Measurements from ENCODE around the gene SMAD9. TPM values are rescaled to one million over a fixed set of nuclear protein-coding genes. Genes with fewer than 3 reads are reported as not detected.

SMAD9 gene
- total and polyA plus RNA-seq, 2 of the 4 experiments (the other 2 are of a cell fraction), result 3.2 to 4.8 TPM

DNA sequence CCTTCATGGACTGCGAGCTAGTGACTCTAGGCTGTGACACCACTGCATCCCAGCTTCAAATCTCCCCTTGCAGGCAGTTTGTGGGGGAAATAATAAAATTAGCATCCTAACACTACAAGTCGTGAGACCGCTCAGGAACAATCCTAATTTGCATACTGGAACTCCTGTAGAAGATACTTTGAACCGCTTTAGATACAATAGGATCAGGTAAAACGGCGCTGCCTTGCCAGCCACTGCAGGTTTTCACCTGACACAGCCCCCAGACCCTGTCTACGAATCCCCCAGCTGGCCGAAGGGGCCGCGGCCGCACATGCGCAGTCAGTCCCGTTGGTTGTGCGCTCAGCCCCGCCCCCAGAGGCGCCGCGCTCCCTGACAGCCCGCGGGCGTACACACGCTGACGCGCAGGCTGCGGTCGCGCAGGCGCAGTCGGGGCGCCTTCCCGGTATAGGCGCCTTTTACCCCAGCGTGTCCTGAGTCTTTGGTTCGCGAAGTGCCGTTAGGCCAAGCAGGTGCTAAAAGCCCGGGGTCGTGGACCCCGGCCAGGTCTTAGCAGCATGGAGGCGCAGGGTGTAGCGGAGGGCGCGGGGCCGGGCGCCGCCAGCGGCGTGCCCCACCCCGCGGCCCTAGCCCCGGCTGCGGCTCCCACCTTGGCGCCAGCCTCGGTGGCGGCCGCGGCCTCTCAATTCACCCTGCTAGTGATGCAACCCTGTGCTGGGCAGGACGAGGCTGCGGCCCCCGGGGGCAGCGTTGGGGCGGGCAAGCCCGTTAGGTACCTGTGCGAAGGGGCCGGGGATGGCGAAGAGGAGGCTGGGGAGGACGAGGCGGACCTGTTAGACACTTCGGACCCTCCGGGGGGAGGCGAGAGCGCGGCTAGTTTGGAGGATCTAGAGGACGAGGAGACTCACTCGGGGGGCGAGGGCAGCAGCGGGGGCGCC lies 101.0 kb downstream of the SMAD9 start, which contains the start of gene RFXAP:
TSS of gene RFXAP (plus strand) at position 419 of the 935 bp plus-strand sequence. CDS start at position 555, 136 bp downstream.
- WGBS, 2 experiments (ENCODE audit: extremely low coverage in 2 of 2, insufficient read length in 1 of 2), result 1% methylated on average over 24 of the region's 78 CpGs; no CpG with 5 or more reads in 1 of the 2 experiments
- H3K56ac ChIP-seq (ENCODE audit: extremely low read depth, insufficient read depth, low read length), result peak within 1 kb of the TSS; percentile 44; the same call in 1 of the 2 replicates
- no peak within 1 kb of the TSS for H2BK15ac ChIP-seq (ENCODE audit: low read depth, low read length)
- no peak within 1 kb of the TSS for H2BK120ac ChIP-seq (ENCODE audit: low read depth, low read length)
- H3K9ac ChIP-seq (ENCODE audit: low read depth, low read length), result peak within 1 kb of the TSS; percentile 63
- DNase-seq (peak; percentile 81), ATAC-seq (ENCODE audit: low read depth) (peak; percentile 99)
- H4K20me1 ChIP-seq (ENCODE audit: insufficient read depth, low read length), result no peaks in the 10 kb centered on the region; the same call in 1 of the 2 replicates
- ChIA-PET POLR2A (ENCODE audit: unreplicated experiment) (no interaction called here), CTCF (interaction anchor here (0.6 to 0.7 kb wide), 2 partner anchors 289 to 815 kb away, joined by 3 to 4 read pairs; no protein-coding TSS in a partner anchor)
- intact Hi-C loops (cut with micrococcal nuclease) (loop anchor here (10.0 kb wide), 1 partner anchor 474 kb away; the partner anchor contains the start of gene SPART), in situ Hi-C loops (cut with MboI; ENCODE audit: low sequenced_read_pairs) (no loop called here), dilution Hi-C loops (cut with HindIII; ENCODE audit: low sequenced_read_pairs, unreplicated experiment) (no loop called here)
- H3K9me3 ChIP-seq (ENCODE audit: control insufficient read depth, insufficient read depth, low read length), result no peaks in the 10 kb centered on the region
- peak within 1 kb of the TSS; percentile 94 for H2AFZ ChIP-seq (replicated peaks; ENCODE audit: low read length, poor library complexity)
- H4K5ac ChIP-seq (ENCODE audit: low read depth, low read length), result peak within 1 kb of the TSS; percentile 96
- peak within 1 kb of the TSS; percentile 97 for H3K4me2 ChIP-seq (ENCODE audit: low read depth, low read length)
- no peak within 1 kb of the TSS for H2AK5ac ChIP-seq (ENCODE audit: low read depth, low read length)
- no peaks in the 10 kb centered on the region for H3K36me3 ChIP-seq (ENCODE audit: control insufficient read depth, insufficient read depth, low read length)
- H4K91ac ChIP-seq (ENCODE audit: insufficient read depth, low read depth, low read length), result peak within 1 kb of the TSS; percentile 72
- peak within 1 kb of the TSS; percentile 31; the same call in 1 of the 2 replicates for H3K27ac ChIP-seq (ENCODE audit: insufficient read depth, low read length)
- H3K27me3 ChIP-seq (ENCODE audit: control insufficient read depth, insufficient read depth, low read length), result no peaks in the 10 kb centered on the region
- H2BK20ac ChIP-seq (ENCODE audit: low read depth, low read length), result no peak within 1 kb of the TSS
- BruUV-seq (replicated peaks), result no TSS peak
- H3K4me1 ChIP-seq (ENCODE audit: control insufficient read depth, insufficient read depth, low read length), result no peaks in the 10 kb centered on the region
- no peaks in the 10 kb centered on the region for H3K9me1 ChIP-seq (ENCODE audit: insufficient read depth, low read length)
- H2AK9ac ChIP-seq (replicated peaks; ENCODE audit: low read depth, low read length, poor library complexity), result peak within 1 kb of the TSS; percentile 46
- peak within 1 kb of the TSS; percentile 39 for H3K14ac ChIP-seq (replicated peaks; ENCODE audit: low read depth, low read length)
- peak within 1 kb of the TSS; percentile 76; the same call in 1 of the 2 replicates for H3K4ac ChIP-seq (ENCODE audit: low read depth, low read length)
- peak within 1 kb of the TSS; percentile 89 to 97 for H4K8ac ChIP-seq (ENCODE audit: low read depth in 2 of 2, low read length in 2 of 2)
- H3K79me1 ChIP-seq (ENCODE audit: low read depth in 1 of 2, low read length in 2 of 2), result peaks cover 8 to 27% of the 10 kb centered on the region in 2 experiments
- H2BK5ac ChIP-seq (ENCODE audit: low read depth, low read length, poor library complexity, severe bottlenecking), result peak within 1 kb of the TSS; percentile 17
- peak within 1 kb of the TSS; percentile 74 for H3K23ac ChIP-seq (ENCODE audit: low read depth, low read length)
- H3K18ac ChIP-seq (ENCODE audit: low read depth, low read length), result no peak within 1 kb of the TSS
- H3K4me3 ChIP-seq (ENCODE audit: insufficient read depth, low read depth, low read length), result peak within 1 kb of the TSS; percentile 85
- TF ChIP-seq FOS (IDR thresholded peaks at IDR 0.05; ENCODE audit: low read depth, low read length), result no peak
- TF ChIP-seq, protein P1, sequence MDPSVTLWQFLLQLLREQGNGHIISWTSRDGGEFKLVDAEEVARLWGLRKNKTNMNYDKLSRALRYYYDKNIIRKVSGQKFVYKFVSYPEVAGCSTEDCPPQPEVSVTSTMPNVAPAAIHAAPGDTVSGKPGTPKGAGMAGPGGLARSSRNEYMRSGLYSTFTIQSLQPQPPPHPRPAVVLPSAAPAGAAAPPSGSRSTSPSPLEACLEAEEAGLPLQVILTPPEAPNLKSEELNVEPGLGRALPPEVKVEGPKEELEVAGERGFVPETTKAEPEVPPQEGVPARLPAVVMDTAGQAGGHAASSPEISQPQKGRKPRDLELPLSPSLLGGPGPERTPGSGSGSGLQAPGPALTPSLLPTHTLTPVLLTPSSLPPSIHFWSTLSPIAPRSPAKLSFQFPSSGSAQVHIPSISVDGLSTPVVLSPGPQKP (IDR thresholded peaks at IDR 0.05; ENCODE audit: borderline replicate concordance, low read depth, low read length), result no peak
- no peak for TF ChIP-seq SMC3 (IDR thresholded peaks at IDR 0.05; ENCODE audit: low read depth, low read length)
- no peak for TF ChIP-seq POLR2A (IDR thresholded peaks at IDR 0.05; ENCODE audit: low read depth, low read length)
- TF ChIP-seq NFE2L2 (IDR thresholded peaks at IDR 0.05; ENCODE audit: low read depth, low read length), result no peak
- no peak for TF ChIP-seq RAD21 (IDR thresholded peaks at IDR 0.05; ENCODE audit: low read length)
- peak; percentile 75; the same call in 1 of the 2 replicates for TF ChIP-seq MAZ (IDR thresholded peaks at IDR 0.05; ENCODE audit: borderline replicate concordance, low read depth, low read length)
- no peak for TF ChIP-seq USF2 (IDR thresholded peaks at IDR 0.05; ENCODE audit: low read depth, low read length)
- TF ChIP-seq RFX5 (IDR thresholded peaks at IDR 0.05; ENCODE audit: low read depth, low read length), result no peak
- TF ChIP-seq RCOR1 (IDR thresholded peaks at IDR 0.05; ENCODE audit: insufficient replicate concordance, low read length), result no peak
- peak; percentile 51; the same call in 1 of the 2 replicates for TF ChIP-seq MXI1 (IDR thresholded peaks at IDR 0.05; ENCODE audit: borderline replicate concordance, low read depth, low read length)
- TF ChIP-seq CEBPB (IDR thresholded peaks at IDR 0.05; ENCODE audit: low read depth, low read length), result peak; percentile 71
- no peak for TF ChIP-seq MAFK (IDR thresholded peaks at IDR 0.05; ENCODE audit: low read depth, low read length)
- TF ChIP-seq BHLHE40 (IDR thresholded peaks at IDR 0.05; ENCODE audit: low read depth, low read length), result no peak
